Stimulated activated CD4-positive, alpha-beta T cell treated with anti-CD3 and anti-CD28 coated beads, Interleukin-4, amount 100 ng/mL, for 24 hours (primary cell): ENCODE data around the gene ACAN.

Experiments used
- DNase-seq: peaks from one replicate; pipeline ENCODE4 v3.0.0-alpha.2; 2020

Gene ACAN

GRCh38 chr15:88844749-88845386, 41.6 kb downstream of the ACAN start:
- DNase-seq: no peak

- DNase-seq: no peak
Observed at GRCh38 chr15:88845616-88846015, 42.4 kb downstream of the ACAN start.

DNA sequence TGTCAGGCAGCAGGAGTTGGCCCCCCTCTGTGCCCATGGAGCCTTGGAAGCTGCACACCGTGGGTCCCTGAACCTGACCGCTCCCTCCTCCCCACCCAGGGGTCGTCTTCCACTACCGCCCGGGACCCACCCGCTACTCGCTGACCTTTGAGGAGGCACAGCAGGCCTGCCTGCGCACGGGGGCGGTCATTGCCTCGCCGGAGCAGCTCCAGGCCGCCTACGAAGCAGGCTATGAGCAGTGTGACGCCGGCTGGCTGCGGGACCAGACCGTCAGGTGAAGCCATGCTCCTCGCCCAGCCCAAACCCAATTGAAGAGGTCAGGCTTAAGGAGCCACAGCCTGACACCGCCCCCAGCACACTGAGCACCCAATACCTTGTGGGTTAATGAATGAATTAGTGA, 43.9 kb downstream of the ACAN start:
- DNase-seq: no peak

- DNase-seq: no peak
Observed at GRCh38 chr15:88848203-88848602, 45.0 kb downstream of the ACAN start.

GRCh38 chr15:88849376-88850072, 46.3 kb downstream of the ACAN start:
- no peak for DNase-seq

DNA sequence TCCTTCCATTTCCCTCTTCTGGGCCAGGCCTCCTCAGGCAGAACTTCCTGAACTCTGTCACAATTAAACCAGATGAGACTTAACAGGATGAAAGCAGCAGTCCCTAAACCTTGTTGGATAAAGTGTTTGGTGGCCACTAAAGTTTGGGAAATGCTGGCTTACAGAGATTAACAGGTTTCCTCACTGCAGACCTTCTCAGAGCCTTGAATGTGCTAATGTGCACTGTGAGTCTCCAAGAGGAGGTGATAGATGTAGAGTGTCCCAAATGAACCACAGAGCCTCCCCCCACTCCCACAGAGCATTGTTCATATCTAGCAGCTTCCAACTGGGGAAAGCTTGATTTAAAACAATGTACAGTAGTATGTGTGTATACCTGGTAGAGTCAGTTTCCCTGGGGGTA, 49.2 kb downstream of the ACAN start:
- no peak for DNase-seq

DNA sequence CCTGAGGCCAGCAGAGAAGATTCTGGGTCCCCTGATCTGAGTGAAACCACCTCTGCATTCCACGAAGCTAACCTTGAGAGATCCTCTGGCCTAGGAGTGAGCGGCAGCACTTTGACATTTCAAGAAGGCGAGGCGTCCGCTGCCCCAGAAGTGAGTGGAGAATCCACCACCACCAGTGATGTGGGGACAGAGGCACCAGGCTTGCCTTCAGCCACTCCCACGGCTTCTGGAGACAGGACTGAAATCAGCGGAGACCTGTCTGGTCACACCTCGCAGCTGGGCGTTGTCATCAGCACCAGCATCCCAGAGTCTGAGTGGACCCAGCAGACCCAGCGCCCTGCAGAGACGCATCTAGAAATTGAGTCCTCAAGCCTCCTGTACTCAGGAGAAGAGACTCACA, 55.7 kb downstream of the ACAN start:
- no peak for DNase-seq

DNA sequence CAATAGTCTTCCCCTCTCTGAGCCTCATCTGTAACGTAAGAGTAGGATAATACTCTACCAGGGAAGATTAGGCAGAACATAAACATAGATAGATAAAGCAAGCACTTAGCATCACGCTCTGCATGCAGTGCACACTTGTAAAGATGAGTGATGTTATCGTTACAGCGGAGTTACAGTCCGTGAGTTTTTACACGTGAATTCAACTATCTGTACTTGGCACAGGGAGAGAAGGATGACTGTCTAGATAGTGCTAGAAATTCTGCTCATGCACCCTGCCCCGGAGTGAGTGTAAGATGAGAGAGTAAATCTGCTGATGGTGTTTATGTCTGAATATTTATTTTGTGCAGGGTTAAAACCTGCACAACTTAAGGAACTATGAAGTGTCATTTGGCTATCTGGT, 56.3 kb downstream of the ACAN start:
- DNase-seq: no peak

DNA sequence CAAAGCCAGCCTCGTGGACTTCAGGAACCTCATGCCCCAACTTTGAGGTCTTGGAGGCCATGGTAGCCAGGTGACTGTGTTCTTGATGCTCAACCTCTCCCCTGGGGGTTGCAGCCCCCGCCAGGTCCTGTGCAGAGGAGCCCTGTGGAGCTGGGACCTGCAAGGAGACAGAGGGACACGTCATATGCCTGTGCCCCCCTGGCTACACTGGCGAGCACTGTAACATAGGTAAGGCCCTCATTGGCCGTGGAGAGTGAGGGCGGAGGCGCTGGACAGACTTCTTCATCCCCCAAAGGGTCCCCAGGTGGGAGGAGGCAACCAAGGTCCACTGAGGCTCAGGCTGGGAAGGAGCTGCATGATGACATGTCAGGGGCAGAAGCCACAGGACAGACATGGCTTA, 57.0 kb downstream of the ACAN start:
- no peak for DNase-seq

- no peak for DNase-seq
Observed at GRCh38 chr15:88863412-88863811, 60.2 kb downstream of the ACAN start.

GRCh38 chr15:88864861-88865497, 61.7 kb downstream of the ACAN start:
- DNase-seq: no peak

- DNase-seq: no peak
Observed at GRCh38 chr15:88865498-88866099, 62.4 kb downstream of the ACAN start.

DNA sequence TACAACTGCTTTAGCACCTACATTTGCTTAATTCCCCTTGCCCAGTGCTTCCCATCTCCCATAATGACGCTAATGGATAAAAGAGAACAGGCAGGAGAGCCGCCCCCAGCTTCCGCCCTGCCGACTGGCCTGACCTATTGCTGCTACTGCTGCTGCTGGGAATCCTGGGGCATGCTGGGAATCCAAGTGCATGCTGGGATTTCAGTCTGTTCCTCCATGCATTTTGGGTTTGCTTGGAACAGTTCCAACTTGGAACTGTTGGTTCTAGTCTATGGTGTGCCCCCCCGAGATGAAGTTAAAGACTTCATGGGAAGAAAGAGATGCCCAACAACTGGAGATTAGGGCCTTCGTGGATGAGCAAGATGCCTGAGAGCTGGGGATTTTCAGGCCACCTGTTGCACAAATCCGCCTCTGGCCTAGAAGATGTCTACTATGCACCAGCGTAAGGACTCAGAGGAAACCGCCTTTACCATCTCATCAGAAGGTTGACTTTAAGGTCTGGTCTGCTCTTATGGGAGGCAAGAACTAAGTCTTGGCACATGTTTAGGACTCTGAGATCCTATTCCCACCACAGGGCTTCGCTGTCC, 63.2 kb downstream of the ACAN start:
- DNase-seq: no peak

- DNase-seq: no peak
Observed at GRCh38 chr15:88871313-88871712, 68.1 kb downstream of the ACAN start.

GRCh38 chr15:88872106-88872505, 68.9 kb downstream of the ACAN start:
- no peak for DNase-seq

GRCh38 chr15:88872706-88873105, 69.5 kb downstream of the ACAN start:
- DNase-seq: no peak

GRCh38 chr15:88873786-88874185, 70.5 kb downstream of the ACAN start:
- DNase-seq: no peak

DNA sequence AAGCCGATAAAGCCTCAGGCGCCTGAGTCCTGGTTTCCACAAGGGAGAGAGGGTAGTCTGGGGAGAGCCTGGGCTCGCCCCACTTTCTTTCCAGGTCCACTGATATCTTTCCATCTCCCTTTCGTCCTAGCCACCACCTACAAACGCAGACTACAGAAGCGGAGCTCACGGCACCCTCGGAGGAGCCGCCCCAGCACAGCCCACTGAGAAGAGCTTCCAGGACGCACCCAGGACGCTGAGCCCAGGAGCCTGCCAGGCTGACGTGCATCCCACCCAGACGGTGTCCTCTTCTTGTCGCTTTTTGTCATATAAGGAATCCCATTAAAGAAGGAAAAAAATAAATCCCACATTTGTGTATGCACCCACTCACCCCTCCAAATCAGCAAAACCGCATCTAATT, 71.0 kb downstream of the ACAN start:
- DNase-seq: no peak

GRCh38 chr15:88874684-88875083, 71.4 kb downstream of the ACAN start:
- DNase-seq: no peak

DNA sequence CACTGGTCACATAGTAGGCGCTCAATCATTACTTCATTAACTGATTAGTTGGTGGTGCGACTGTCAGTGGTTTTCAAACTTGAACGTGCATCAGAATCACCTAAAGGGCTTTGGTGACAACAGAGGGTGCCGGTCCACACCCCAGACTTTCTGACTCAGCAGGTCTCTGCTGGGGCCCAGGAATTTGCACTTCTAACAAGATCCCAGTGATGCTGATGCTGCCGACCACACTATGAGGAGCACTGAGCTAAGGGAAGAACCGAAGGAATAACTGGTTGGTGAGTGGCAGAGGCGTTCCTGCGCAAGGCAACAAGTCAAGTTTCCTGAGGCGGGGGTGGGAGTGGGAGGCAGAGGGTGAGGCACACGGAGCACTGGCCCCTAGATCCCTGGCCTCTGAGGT, 73.3 kb downstream of the ACAN start:
- DNase-seq: no peak

DNA sequence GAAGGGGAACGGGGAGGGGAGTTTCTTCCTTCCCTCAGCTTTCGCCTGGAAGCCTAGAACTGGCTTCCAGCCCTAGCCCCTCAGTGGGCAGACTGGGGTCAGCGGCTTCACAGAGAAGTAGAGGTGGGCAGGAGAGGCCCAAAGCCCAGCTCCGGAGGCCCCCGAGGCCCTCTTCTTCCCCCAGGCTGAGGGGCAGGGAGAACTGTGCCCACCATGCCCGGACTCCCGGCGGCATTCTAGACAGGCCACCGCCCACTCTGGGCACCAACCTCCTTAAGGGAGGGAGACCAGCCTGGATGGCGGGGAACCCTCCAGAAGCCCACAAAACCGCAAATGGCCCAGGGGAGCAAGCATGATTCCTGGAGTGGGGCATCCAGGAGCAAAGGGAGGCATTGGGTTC, 74.2 kb downstream of the ACAN start:
- no peak for DNase-seq

- DNase-seq: no peak
Observed at GRCh38 chr15:88877906-88878305, 74.7 kb downstream of the ACAN start.

GRCh38 chr15:88878720-88879184, 75.5 kb downstream of the ACAN start:
- DNase-seq: peak; percentile 32
